T-helper 1 cell (primary cell): Measurements from ENCODE around the gene RPTOR.
"Not testable (repeated sequence)": the region's sequence is repeated elsewhere in the genome, so short reads cannot be mapped to it uniquely, and the experiment has no call there.

Experiments used
- DNase-seq, 5 donors: peaks; one replicate each; pipeline ENCODE4 v3.0.0-alpha.2; 2012 to 2020

The RPTOR gene

DNA sequence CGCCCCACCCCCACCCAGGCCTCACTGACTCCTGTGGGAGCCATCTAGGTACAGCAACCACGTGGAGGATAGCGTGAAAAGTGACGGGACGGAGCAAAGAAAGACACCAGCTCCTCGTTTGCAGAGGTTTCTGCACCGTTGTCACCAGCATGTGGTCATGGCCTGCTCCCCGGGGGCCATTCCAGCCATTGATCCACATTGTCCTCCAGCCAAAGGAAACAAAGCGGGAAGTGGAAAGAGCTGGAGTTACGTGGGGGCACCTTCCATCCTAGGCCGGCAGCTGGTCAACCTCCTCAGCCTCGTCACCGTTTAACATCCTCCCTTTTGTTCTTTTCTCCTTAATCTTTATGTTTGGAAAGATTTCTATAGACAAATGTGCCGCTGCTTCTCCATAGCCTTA lies 153.7 kb downstream of the RPTOR start:
- DNase-seq = no peak

DNA sequence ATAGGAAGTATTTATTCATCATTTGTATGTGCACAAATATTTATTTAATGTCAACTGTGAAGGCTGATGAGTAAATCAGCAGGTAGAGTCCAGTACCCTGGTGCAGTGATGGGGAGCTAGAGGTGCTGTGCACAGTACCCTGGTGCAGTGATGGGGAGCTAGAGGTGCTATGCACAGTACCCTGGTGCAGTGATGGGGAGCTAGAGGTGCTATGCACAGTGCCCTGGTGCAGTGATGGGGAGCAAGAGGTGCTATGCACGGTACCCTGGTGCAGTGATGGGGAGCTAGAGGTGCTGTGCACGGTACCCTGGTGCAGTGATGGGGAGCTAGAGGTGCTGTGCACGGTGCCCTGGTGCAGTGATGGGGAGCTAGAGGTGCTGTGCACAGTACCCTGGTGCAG lies 154.6 kb downstream of the RPTOR start:
- DNase-seq = not testable (repeated sequence)

- no peak for DNase-seq
These were observed 157.1 kb downstream of the RPTOR start for GRCh38 chr17:80701730-80702129.

DNA sequence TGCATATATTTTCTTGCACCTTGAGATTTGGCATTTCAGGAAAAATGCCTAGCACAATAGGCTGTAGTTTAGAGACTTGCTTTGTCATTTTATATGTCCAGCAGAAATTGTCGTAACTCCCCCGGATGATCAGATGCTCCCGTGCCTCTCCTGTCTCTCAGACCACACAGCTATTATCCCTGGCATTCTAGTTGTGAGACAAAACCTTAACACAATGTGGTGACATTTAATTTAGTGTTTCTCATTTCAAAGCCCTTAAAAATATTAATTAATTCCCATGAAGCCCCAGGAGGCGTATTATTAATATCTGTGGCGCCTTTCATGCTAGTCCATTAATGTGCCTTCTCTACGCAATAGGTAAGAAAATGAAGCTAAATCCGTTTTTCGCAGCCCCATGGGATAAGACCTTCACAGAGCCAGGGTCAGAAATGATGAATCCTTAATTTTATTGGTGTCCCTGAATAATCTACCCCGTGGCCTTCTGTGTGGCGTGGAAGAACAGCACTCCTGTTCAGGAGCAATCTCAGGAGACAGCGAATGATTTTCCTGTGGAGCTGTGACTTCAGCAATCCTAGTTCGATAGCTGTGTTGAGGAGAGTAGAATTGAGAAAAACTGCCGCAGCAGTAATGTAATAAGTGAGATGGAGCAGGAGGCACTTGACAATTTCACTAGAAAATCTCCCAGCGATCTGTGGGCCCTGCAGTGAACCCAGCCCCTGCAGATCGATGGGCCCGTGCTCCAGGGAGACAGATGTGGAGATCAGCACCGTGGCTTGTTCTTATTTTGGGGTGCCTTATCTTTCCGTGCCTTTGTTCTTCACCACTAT lies 157.9 kb downstream of the RPTOR start:
- no peak for DNase-seq

DNA sequence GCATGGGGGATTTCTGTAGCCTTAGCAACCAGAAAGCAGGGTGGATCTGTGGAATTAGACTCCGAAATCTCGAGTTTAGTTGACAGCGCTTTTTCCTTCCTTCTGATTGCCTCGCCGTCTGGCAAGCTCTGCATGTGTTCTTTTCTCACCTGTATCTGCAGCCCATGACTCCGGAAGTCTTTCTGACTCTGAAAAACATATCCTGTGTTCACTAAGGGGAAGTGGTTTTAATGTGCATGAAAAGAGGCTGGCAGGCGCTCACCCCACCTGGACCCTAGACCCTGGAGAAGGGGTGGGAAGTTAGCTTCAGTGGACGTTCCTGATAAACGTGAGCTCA lies 158.5 kb downstream of the RPTOR start:
- DNase-seq = peak in 1 of 5 donors; percentile 75

- DNase-seq = peak in 1 of 5 donors; percentile 27
These were observed 159.8 kb downstream of the RPTOR start for GRCh38 chr17:80704381-80704819.

GRCh38 chr17:80704894-80705293 lies 160.3 kb downstream of the RPTOR start:
- no peak for DNase-seq

- peak in 1 of 5 donors; percentile 28 for DNase-seq
These were observed 161.3 kb downstream of the RPTOR start for GRCh38 chr17:80705988-80706387.

DNA sequence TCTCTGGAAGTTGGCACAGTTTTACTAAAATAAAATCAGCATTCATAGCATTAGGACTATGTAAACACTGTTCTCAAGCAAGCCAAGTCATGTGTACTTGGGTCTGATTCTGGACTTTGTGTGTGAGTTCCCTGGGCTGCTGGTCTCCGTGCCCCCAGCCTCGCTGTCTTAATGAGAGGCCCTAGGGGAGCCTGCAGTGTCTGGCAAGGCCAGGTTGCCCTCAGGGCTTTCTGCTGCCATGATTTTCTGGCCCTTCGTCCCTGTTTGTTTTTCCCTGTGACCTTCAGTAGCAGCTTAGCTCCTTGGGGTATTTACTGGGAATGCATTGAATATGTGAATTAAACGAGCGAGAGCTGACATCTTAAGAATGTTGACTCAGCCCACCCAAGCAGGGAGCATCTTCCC lies 161.8 kb downstream of the RPTOR start:
- no peak for DNase-seq

DNA sequence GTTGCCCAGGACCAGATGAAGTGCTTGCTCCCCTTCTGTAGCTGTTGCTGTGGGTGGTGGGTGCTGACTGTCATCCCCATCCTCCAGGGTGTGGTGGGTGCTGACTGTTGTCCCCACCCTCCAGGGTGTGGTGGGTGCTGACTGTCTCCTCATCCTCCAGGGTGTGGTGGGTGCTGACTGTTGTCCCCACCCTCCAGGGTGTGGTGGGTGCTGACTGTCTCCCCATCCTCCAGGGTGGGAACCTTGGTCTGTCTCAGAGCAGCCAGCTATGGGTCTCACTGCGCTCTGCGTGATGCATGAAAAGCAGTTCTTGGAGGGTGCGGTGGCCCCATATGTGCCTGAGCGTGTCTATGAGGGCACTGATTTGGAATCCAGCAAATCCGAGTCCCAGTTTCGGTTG lies 163.8 kb downstream of the RPTOR start:
- DNase-seq = peak in 1 of 5 donors; percentile 47

DNA sequence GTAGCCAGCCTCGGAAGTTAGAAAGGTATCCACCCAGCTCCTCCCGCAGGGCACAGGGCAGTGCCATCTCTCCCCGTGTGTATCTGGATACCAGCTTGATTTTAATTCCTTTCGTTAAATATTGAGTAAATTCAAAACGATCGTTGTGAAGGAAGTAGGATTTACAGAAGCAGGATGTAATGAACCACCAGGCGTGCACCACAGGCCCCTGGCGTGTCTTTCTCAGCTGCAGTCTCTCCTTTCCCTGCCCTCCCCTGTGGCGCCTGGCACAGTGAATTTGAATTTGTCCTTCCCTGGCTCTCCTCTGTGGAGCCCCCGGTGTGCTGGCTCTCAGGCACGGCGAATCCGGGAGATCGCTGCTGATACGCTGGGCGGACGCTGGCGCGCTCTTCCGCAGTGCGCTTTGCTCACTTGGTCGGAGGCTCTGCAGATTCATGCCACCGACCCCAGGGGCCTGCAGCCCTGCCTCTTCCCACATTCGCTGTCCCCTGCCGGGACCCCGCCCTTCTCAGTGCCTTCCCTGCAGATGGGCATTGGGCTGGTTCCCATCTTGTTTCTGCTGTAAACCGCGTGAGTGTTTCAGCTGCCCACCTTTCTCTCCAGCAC lies 164.6 kb downstream of the RPTOR start:
- DNase-seq = peak in 1 of 5 donors; percentile 23

DNA sequence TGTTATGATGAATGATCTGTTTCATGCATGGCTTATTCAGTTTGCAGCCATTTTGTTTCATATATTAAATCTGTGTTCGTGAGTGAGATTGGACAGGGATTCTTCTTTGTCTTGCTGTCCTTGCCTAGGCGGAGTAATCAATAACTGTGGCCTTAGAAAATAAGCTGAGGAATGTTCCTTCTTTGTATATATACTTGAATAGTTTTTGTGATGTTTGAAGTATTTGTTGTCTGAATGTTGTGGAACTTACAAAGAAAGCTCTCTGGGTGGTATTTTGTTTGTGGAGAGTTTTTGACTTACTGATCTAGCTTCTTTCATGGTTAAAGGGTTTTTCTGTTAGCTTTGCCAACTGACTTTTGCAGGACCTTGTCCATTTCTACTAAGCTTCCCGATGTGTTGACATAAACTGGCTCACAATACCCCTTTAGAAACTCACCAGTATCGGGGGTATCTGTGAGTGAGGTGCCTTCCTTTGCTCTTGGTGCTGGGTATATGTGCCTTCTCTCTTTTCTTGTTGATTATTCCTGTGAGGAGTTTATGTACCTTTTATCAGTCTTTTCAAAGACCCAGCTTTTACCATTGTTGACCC lies 166.2 kb downstream of the RPTOR start:
- DNase-seq = no peak

- no peak for DNase-seq
These were observed 167.5 kb downstream of the RPTOR start for GRCh38 chr17:80712089-80712488.

- DNase-seq = no peak
These were observed 168.0 kb downstream of the RPTOR start for GRCh38 chr17:80712606-80713005.

DNA sequence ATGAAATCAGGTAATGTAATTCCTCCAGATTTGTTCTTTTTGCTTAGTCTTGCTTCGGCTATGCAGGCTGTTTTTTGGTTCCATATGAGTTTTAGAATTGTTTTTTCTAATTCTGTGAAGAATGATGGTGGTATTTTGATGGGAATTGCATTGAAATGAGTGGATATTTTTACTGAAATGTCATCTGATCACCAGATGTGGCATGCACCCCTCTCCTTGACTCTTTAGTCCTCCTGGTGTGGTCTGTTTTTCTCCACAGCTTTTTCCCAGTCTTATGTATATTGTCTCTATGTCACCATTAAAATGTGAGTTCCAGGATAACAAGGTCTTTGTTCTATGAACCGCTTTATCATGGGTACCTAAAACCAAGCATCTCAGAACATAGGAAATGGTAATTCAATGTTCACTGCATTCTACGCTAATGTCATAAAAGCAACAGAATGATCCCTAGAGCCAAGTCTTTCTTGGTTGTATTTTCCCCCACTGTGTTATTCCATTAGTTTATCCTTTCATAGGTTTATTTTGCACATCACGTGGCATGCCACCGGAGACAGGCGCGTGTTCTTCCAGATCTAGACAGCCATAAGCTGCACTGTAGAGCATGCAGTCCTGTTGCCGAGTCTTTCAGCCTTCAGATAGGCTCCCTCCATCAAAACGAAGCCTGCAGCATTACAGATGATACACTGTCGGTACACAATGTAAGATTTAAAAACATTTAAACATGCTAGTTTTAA lies 172.5 kb downstream of the RPTOR start:
- DNase-seq = no peak

DNA sequence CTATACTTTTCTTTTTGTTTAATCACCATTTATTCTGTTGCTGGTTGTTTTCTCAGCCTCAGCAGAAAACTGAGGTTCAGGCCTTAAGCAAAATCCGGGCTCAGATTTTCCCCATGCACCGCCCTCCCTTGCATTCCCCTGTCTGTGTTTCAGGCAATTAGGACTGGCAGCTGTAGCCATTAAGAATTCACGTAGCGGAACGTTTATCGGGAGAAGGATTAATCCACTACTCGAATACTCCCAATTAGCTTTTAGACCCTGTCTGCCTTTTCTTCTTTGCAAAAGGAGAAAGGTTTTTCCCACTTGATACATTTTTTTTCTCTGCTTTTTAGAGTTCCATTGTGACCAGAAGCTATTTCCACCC lies 173.1 kb downstream of the RPTOR start:
- no peak for DNase-seq

DNA sequence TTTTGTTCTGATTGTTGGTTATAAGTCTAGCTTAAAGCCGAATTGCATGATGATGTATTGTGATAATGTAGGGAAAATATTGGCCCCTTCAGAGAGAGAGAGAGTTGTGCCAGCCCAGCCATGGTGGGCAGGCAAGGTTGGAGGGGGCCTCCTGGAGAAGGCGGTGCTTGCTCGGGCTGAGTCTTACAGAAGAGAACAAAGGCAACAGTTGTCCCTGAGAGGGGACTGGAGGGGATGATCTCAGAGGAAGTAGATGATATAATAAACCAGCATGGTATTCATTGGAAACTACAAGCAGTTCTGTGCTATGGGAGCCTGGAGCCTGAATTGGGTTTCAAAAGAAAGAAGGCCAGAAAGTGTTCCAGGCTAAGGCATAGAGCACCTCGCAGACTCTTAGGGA lies 173.8 kb downstream of the RPTOR start:
- no peak for DNase-seq

GRCh38 chr17:80719449-80719848 lies 174.8 kb downstream of the RPTOR start:
- no peak for DNase-seq

GRCh38 chr17:80720610-80721577 lies 176.3 kb downstream of the RPTOR start:
- peak; percentile 35 to 91 (median 45) for DNase-seq

DNA sequence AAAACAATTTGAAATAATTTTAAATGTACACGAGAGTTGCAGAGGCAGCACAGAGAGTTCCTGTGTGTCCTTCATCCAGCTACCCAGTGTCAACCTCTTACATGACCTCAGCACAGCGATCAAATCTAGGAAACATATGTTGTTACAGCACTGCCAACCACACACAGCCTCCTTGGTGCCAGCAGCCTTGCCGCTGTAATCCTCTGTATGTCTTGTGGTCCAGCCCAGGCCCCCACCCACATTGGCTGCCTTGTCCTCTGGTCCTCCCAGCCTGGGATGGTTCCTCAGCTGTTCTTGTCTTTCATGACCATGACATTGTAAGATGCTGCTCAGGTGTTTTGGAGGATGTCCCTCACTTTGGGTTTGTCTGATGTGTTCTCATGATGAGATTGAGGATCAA lies 178.0 kb downstream of the RPTOR start:
- no peak for DNase-seq

- no peak for DNase-seq
These were observed 180.2 kb downstream of the RPTOR start for GRCh38 chr17:80724775-80725266.

DNA sequence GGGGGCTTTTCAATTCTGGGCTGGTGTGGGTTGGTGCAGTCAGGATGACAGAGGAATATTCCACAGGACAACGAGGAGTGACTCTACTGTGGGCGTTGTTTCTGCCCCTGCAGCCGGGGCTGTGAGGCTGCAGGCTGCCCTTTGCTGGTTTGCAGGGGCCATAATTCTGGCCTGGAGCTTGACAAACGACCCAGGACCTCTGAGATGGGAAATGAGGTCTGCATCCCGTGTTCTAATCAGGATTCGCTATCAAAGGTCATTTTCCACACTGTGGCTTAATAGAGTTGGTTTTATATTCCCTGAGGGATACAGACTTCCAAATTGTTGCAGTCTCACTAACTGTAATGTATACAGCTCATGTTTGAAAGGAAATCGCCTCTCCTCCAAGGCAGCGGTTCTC lies 180.9 kb downstream of the RPTOR start:
- no peak for DNase-seq
